Calu3 (cell line): ENCODE data around the gene CPXM1. TPM values are rescaled to one million over a fixed set of nuclear protein-coding genes. Genes with fewer than 3 reads are reported as not detected.

Source experiments
- BruUV-seq: library from RNA; stranded (reverse); fragments of 400-500 nt; replicated peaks from 2 replicates; lab custom pipeline; 2021; lab: Mats Ljungman, UMichigan
- CTCF ChIA-PET: fragments of 300-600 bp; sonication (Branson Sonifier 250); formaldehyde crosslinking; loops from one replicate; lab custom pipeline; 2022; ENCODE audit warnings: antibody characterized with exemption; lab: Charles Lee
- DNase-seq: peaks from one replicate; pipeline ENCODE4 v3.0.0; 2022
- H3K27ac Mint-ChIP-seq: one replicate; pipeline ENCODE4 v1.8.0; 2022; ENCODE audit warnings: mixed read lengths; ENCODE audit not compliant: unreplicated experiment
- H3K27me3 Mint-ChIP-seq: one replicate; pipeline ENCODE4 v1.8.0; 2022; ENCODE audit warnings: mixed read lengths; ENCODE audit not compliant: unreplicated experiment
- H3K36me3 Mint-ChIP-seq: one replicate; pipeline ENCODE4 v1.8.0; 2022; ENCODE audit warnings: mild to moderate bottlenecking, moderate library complexity, mixed read lengths; ENCODE audit not compliant: insufficient read depth, unreplicated experiment
- H3K4me1 Mint-ChIP-seq: one replicate; pipeline ENCODE4 v1.8.0; 2022; ENCODE audit warnings: mild to moderate bottlenecking, low read depth, mixed read lengths; ENCODE audit not compliant: unreplicated experiment
- H3K4me3 Mint-ChIP-seq: one replicate; pipeline ENCODE4 v1.8.0; 2022; ENCODE audit warnings: mild to moderate bottlenecking, low read depth, moderate library complexity, mixed read lengths; ENCODE audit not compliant: unreplicated experiment
- H3K9me3 Mint-ChIP-seq: one replicate; pipeline ENCODE4 v1.8.0; 2022; ENCODE audit warnings: low read depth, mixed read lengths; ENCODE audit not compliant: unreplicated experiment
- CTCF ChIP-seq: fragments of 200-600 bp; IDR thresholded peaks from one replicate; pipeline ENCODE4 v1.8.0; 2022; ENCODE audit warnings: antibody characterized with exemption; ENCODE audit not compliant: unreplicated experiment
- intact Hi-C: fragments of 100-400 bp; cut with micrococcal nuclease; formaldehyde crosslinking; loops from one replicate; pipeline ENCODE4 v1.10.0; 2022; ENCODE audit not compliant: unreplicated experiment
- total RNA-seq: library from RNA; stranded (reverse); gene quantifications from 2 replicates; pipeline ENCODE4 v1.2.3, GENCODE V29; 2022

Gene CPXM1
- total RNA-seq, 1 experiment from 2014 or later: 0.14 TPM

- CTCF ChIA-PET: no interaction called here
- no peak overlapping the region for H3K27ac Mint-ChIP-seq
- no peak for DNase-seq
- H3K4me1 Mint-ChIP-seq: no peaks in the 10 kb centered on the region
- no peak for TF ChIP-seq CTCF
- peaks cover 43% of the 10 kb centered on the region for H3K27me3 Mint-ChIP-seq
- intact Hi-C loops: no loop called here
- no TSS peak for BruUV-seq
- no peak overlapping the region for H3K4me3 Mint-ChIP-seq
- no peaks in the 10 kb centered on the region for H3K36me3 Mint-ChIP-seq
- H3K9me3 Mint-ChIP-seq: no peaks in the 10 kb centered on the region
Measured at GRCh38 chr20:2826655-2827054, 26.2 kb upstream of the CPXM1 start.

GRCh38 chr20:2825761-2826160, 25.3 kb upstream of the CPXM1 start:
- no peak overlapping the region for H3K4me3 Mint-ChIP-seq
- no peak overlapping the region for H3K27ac Mint-ChIP-seq
- no peak for TF ChIP-seq CTCF
- intact Hi-C loops: no loop called here
- DNase-seq: no peak
- H3K36me3 Mint-ChIP-seq: no peaks in the 10 kb centered on the region
- CTCF ChIA-PET: no interaction called here
- H3K4me1 Mint-ChIP-seq: no peaks in the 10 kb centered on the region
- H3K27me3 Mint-ChIP-seq: peaks cover 50% of the 10 kb centered on the region
- BruUV-seq: no TSS peak
- no peaks in the 10 kb centered on the region for H3K9me3 Mint-ChIP-seq

- no peaks in the 10 kb centered on the region for H3K36me3 Mint-ChIP-seq
- CTCF ChIA-PET: no interaction called here
- no peak for TF ChIP-seq CTCF
- no peak overlapping the region for H3K4me3 Mint-ChIP-seq
- peaks cover 47% of the 10 kb centered on the region for H3K27me3 Mint-ChIP-seq
- no TSS peak for BruUV-seq
- intact Hi-C loops: no loop called here
- H3K4me1 Mint-ChIP-seq: no peaks in the 10 kb centered on the region
- DNase-seq: no peak
- H3K9me3 Mint-ChIP-seq: no peaks in the 10 kb centered on the region
- no peak overlapping the region for H3K27ac Mint-ChIP-seq
Measured at GRCh38 chr20:2822073-2822472, 21.6 kb upstream of the CPXM1 start.

GRCh38 chr20:2820896-2821869, 20.8 kb upstream of the CPXM1 start:
- no peaks in the 10 kb centered on the region for H3K4me1 Mint-ChIP-seq
- H3K27me3 Mint-ChIP-seq: peaks cover 47% of the 10 kb centered on the region
- H3K4me3 Mint-ChIP-seq: no peak overlapping the region
- no peaks in the 10 kb centered on the region for H3K9me3 Mint-ChIP-seq
- intact Hi-C loops: no loop called here
- BruUV-seq: no TSS peak
- no peak overlapping the region for H3K27ac Mint-ChIP-seq
- H3K36me3 Mint-ChIP-seq: no peaks in the 10 kb centered on the region
- CTCF ChIA-PET: no interaction called here
- DNase-seq: no peak
- TF ChIP-seq CTCF: no peak
